Natural killer cell (primary cell): ENCODE data around the gene LAMA4. TPM values are rescaled to one million over a fixed set of nuclear protein-coding genes. Genes with fewer than 3 reads are reported as not detected.

Experiments
- ATAC-seq, 3 donors: fragments of 150-1000 bp in 2 of 3; fragments of 200-7000 bp in 1 of 3; cut with Tn5 transposase; 1 replicate in 1 of 3; 2 replicates in 2 of 3; pipeline ENCODE4 v1.10.0; 2021; ENCODE audit warnings: mild to moderate bottlenecking in 2 of 3, moderate library complexity in 2 of 3
- DNase-seq, 2 donors: peaks; one replicate each; pipeline versions ENCODE4 v3.0.0 to v3.0.0-alpha.2; 2013 to 2021; ENCODE audit warnings: mixed read lengths in 1 of 2
- H3K27ac ChIP-seq: one replicate; pipeline ENCODE4 v1.5.1; 2013; ENCODE audit warnings: mild to moderate bottlenecking, low read length
- H3K27me3 ChIP-seq: one replicate; pipeline ENCODE4 v1.6.1; 2013; ENCODE audit warnings: low read length; ENCODE audit not compliant: control insufficient read depth, insufficient read depth
- H3K36me3 ChIP-seq: one replicate; pipeline ENCODE4 v1.6.1; 2013; ENCODE audit warnings: low read length; ENCODE audit not compliant: control insufficient read depth, insufficient read depth
- H3K4me1 ChIP-seq: one replicate; pipeline ENCODE4 v1.6.1; 2013; ENCODE audit warnings: low read length; ENCODE audit not compliant: control insufficient read depth, insufficient read depth
- H3K4me3 ChIP-seq: one replicate; pipeline ENCODE4 v1.5.1; 2013; ENCODE audit warnings: low read length
- H3K9me3 ChIP-seq: one replicate; pipeline ENCODE4 v1.6.1; 2013; ENCODE audit warnings: low read length; ENCODE audit not compliant: control insufficient read depth, insufficient read depth
- H3K27ac Mint-ChIP-seq, 2 donors: one replicate each; pipeline ENCODE4 v1.8.0; 2022; ENCODE audit warnings: mild to moderate bottlenecking in 2 of 2, mixed read lengths in 2 of 2, moderate library complexity in 1 of 2
- H3K27me3 Mint-ChIP-seq, 2 donors: one replicate each; pipeline ENCODE4 v1.8.0; 2022; ENCODE audit warnings: low read depth in 2 of 2, mixed read lengths in 2 of 2
- H3K36me3 Mint-ChIP-seq: one replicate; pipeline ENCODE4 v1.8.0; 2022; ENCODE audit warnings: mixed read lengths
- H3K4me1 Mint-ChIP-seq, 2 donors: one replicate each; pipeline ENCODE4 v1.8.0; 2022; ENCODE audit warnings: mixed read lengths in 2 of 2
- H3K4me3 Mint-ChIP-seq: one replicate; pipeline ENCODE4 v1.8.0; 2022; ENCODE audit warnings: mild to moderate bottlenecking, moderate library complexity, mixed read lengths
- H3K9me3 Mint-ChIP-seq, 2 donors: one replicate each; pipeline ENCODE4 v1.8.0; 2022; ENCODE audit warnings: mixed read lengths in 2 of 2
- WGBS: methylation state at CpG from one replicate; pipeline ENCODE4 v1.1.7; 2013; ENCODE audit warnings: missing lambda C conversion rate; ENCODE audit not compliant: insufficient coverage; 5-methylcytosine and 5-hydroxymethylcytosine counted together
- intact Hi-C: fragments of 100-400 bp; cut with micrococcal nuclease; formaldehyde crosslinking; loops from one replicate; pipeline ENCODE4 v1.14.2; 2022
- total RNA-seq, 4 donors: library from RNA; stranded (reverse); fragments of 120-200 nt in 1 of 4; gene quantifications; one replicate each; pipeline versions ENCODE4 v1.2.3 to v1.2.4, GENCODE V29; 2013 to 2022
- TF ChIP-seq, protein P1 (sequence below): fragments of 200-600 bp; IDR thresholded peaks from one replicate; pipeline ENCODE4 v1.8.0; 2022; ENCODE audit warnings: antibody characterized with exemption

LAMA4 gene
- total RNA-seq, 3 donors from 2014 or later (not counting 1 experiment from before 2014, with no cell fraction given), result not detected

DNA sequence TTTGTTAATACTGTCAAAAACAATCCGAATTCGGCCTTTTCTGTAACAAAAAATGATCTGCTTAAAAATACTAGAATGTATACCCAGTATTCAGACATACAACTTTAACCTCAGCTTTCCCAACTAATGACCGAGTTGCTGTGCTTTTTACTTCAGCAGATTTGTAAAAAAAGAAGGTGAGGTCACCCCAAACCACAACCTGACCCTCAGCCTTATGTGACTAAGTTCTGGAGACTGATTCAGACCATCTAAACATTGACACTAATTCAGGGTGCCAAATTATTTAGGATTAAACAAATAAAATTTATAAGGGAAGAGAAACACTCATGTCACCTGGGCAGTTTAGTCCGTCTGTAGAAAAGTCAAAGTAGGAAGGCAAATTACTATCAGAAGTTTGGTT is 192.8 kb downstream of the LAMA4 start:
- Histone ChIP-seq H3K4me1 (no peaks in the 10 kb centered on the region), H3K27ac (no peak overlapping the region), H3K27me3 (peaks cover 2% of the 10 kb centered on the region), H3K9me3 (no peaks in the 10 kb centered on the region), H3K36me3 (no peaks in the 10 kb centered on the region), H3K4me3 (no peak overlapping the region)
- Mint-ChIP-seq H3K36me3 (no peaks in the 10 kb centered on the region), H3K9me3 (no peaks in the 10 kb centered on the region), H3K27me3 (peaks cover 0 to 8% of the 10 kb centered on the region in 2 donors), H3K4me3 (no peak overlapping the region), H3K4me1 (no peaks in the 10 kb centered on the region), H3K27ac (no peak overlapping the region)
- 83% methylated on average over 4 of the region's 4 CpGs for WGBS
- TF ChIP-seq, protein P1, sequence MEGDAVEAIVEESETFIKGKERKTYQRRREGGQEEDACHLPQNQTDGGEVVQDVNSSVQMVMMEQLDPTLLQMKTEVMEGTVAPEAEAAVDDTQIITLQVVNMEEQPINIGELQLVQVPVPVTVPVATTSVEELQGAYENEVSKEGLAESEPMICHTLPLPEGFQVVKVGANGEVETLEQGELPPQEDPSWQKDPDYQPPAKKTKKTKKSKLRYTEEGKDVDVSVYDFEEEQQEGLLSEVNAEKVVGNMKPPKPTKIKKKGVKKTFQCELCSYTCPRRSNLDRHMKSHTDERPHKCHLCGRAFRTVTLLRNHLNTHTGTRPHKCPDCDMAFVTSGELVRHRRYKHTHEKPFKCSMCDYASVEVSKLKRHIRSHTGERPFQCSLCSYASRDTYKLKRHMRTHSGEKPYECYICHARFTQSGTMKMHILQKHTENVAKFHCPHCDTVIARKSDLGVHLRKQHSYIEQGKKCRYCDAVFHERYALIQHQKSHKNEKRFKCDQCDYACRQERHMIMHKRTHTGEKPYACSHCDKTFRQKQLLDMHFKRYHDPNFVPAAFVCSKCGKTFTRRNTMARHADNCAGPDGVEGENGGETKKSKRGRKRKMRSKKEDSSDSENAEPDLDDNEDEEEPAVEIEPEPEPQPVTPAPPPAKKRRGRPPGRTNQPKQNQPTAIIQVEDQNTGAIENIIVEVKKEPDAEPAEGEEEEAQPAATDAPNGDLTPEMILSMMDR, result no peak
- ATAC-seq (no peak), DNase-seq (no peak)
- intact Hi-C loops, result no loop called here

Other genes starting within 250 kb of the LAMA4 start
- not detected for gene CCN6, start 200.5 kb downstream of the LAMA4 start, total RNA-seq
- gene TUBE1, start 167.1 kb downstream of the LAMA4 start, total RNA-seq, result 10 to 100 TPM; 15.6 to 31.2 (median 23.7) TPM
- gene FAM229B, start 167.0 kb downstream of the LAMA4 start, total RNA-seq, result 1 to 10 TPM in 1 of 3 donors, under 1 TPM in 2; 0.97 to 1.1 (median 0.99) TPM
- not detected for gene RFPL4B, start 92.8 kb upstream of the LAMA4 start, total RNA-seq